Body of pancreas (tissue), 4 donors: ENCODE measurements around the gene PWP1. TPM values are rescaled to one million over a fixed set of nuclear protein-coding genes. Genes with fewer than 3 reads are reported as not detected.

Experiments
- ATAC-seq: fragments of 150-250 bp; one replicate; pipeline ENCODE4 v1.9.1; 2016
- DNase-seq, 4 donors: peaks; one replicate each; pipeline ENCODE4 v3.0.0-alpha.2; 2019
- H3K27ac ChIP-seq, 4 donors: fragments of 200-600 bp; sonication (generic); 1 replicate in 3 of 4; 2 replicates in 1 of 4; pipeline versions ENCODE4 v1.5.1 to v1.6.1; 2016 to 2019; ENCODE audit warnings: mild to moderate bottlenecking in 1 of 4, mixed read lengths in 1 of 4, moderate library complexity in 1 of 4
- H3K27me3 ChIP-seq, 2 donors: fragments of 200-600 bp; sonication (generic); one replicate each; pipeline ENCODE4 v1.6.0; 2016; ENCODE audit warnings: mild to moderate bottlenecking in 1 of 2
- H3K36me3 ChIP-seq, 2 donors: fragments of 200-600 bp; sonication (generic); replicated peaks in 1 of 2; 2 replicates each; pipeline ENCODE4 v1.5.1; 2016; ENCODE audit warnings: low read depth in 2 of 2; ENCODE audit not compliant: insufficient read depth in 1 of 2
- H3K4me1 ChIP-seq: fragments of 200-600 bp; sonication (generic); one replicate; pipeline ENCODE4 v1.6.0; 2016
- H3K4me3 ChIP-seq, 2 donors: fragments of 200-600 bp; sonication (generic); 1 replicate in 1 of 2; 2 replicates in 1 of 2; pipeline ENCODE4 v1.5.1; 2016 to 2019
- H3K9me3 ChIP-seq, 3 donors: fragments of 200-600 bp; sonication (generic); 1 replicate in 2 of 3; 2 replicates in 1 of 3; pipeline ENCODE4 v1.5.1; 2016
- CTCF ChIP-seq, 7 experiments: fragments of 450-650 bp in 4 of 7; fragments of 200-600 bp in 3 of 7; sonication (generic) in 3 of 7; IDR thresholded peaks; one replicate each; pipeline ENCODE4 v1.5.1; 2016 to 2019; ENCODE audit warnings: antibody characterized with exemption in 7 of 7
- POLR2A ChIP-seq, 3 donors: fragments of 450-650 bp; IDR thresholded peaks; one replicate each; pipeline ENCODE4 v1.6.1; 2016; ENCODE audit warnings: antibody characterized with exemption in 3 of 3, mild to moderate bottlenecking in 2 of 3
- WGBS, 2 donors: methylation state at CpG; one replicate each; pipeline ENCODE4 v1.1.5; 2017; 5-methylcytosine and 5-hydroxymethylcytosine counted together
- intact Hi-C: fragments of 100-400 bp; cut with DNase I; formaldehyde crosslinking; loops from one replicate; pipeline ENCODE4 v1.15.1; 2023
- total RNA-seq, 2 donors: library from RNA; depleted of rRNA; stranded (reverse); fragments of >200 nt; gene quantifications; one replicate each; pipeline ENCODE4 v1.1.0, GENCODE V29; 2016

The PWP1 gene
- total RNA-seq, 2 donors from 2014 or later, result 48.8 to 97.9 TPM

GRCh38 chr12:107670999-107671643 lies 14.5 kb upstream of the PWP1 start:
- TF ChIP-seq CTCF (IDR thresholded peaks at IDR 0.05) (peak; percentile 19 to 50 (median 38)), POLR2A (IDR thresholded peaks at IDR 0.05) (no peak)
- peak in 2 of 4 donors; percentile 24 to 42 for DNase-seq
- Histone ChIP-seq H3K4me1 (no peaks in the 10 kb centered on the region), H3K27ac (no peak overlapping the region), H3K27me3 (peaks cover 0 to 4% of the 10 kb centered on the region in 2 donors), H3K4me3 (no peak overlapping the region), H3K9me3 (no peaks in the 10 kb centered on the region), H3K36me3 (no peaks in the 10 kb centered on the region)
- intact Hi-C loops, result no loop called here
- WGBS, 2 donors, result 31 to 37% methylated on average over 10 of the region's 10 CpGs
- ATAC-seq, result peak; percentile 55

- DNase-seq, result no peak
- no peaks in the 10 kb centered on the region for H3K4me1 ChIP-seq
- H3K36me3 ChIP-seq, result no peaks in the 10 kb centered on the region
- no peak for ATAC-seq
- no peak overlapping the region for H3K4me3 ChIP-seq
- no peak overlapping the region for H3K27ac ChIP-seq
- WGBS, 2 donors, result 43 to 45% methylated on average over 6 of the region's 6 CpGs
- intact Hi-C loops, result loop anchor here (5.0 kb wide), 1 partner anchor 205 kb away; no protein-coding TSS in a partner anchor
- no peaks in the 10 kb centered on the region for H3K9me3 ChIP-seq
- H3K27me3 ChIP-seq, result no peaks in the 10 kb centered on the region
- TF ChIP-seq POLR2A (IDR thresholded peaks at IDR 0.05) (no peak), CTCF (IDR thresholded peaks at IDR 0.05) (no peak)
These were observed 7.9 kb upstream of the PWP1 start for GRCh38 chr12:107677671-107678070.

GRCh38 chr12:107679336-107679735 lies 6.3 kb upstream of the PWP1 start:
- 27 to 35% methylated on average over 6 of the region's 6 CpGs for WGBS, 2 donors

GRCh38 chr12:107681455-107681835 lies 4.2 kb upstream of the PWP1 start:
- no peak overlapping the region for H3K27ac ChIP-seq
- H3K9me3 ChIP-seq, result no peaks in the 10 kb centered on the region
- no peak for TF ChIP-seq CTCF (IDR thresholded peaks at IDR 0.05)
- no peak for TF ChIP-seq POLR2A (IDR thresholded peaks at IDR 0.05)
- H3K27me3 ChIP-seq, result no peaks in the 10 kb centered on the region
- WGBS, 2 donors, result 41 to 62% methylated on average over 3 to 5 of the region's 5 CpGs
- DNase-seq (no peak), ATAC-seq (no peak)
- no peak overlapping the region for H3K4me3 ChIP-seq
- peaks cover 10% of the 10 kb centered on the region for H3K4me1 ChIP-seq
- intact Hi-C loops, result no loop called here
- H3K36me3 ChIP-seq, result no peaks in the 10 kb centered on the region

More at GRCh38 chr12:107679336-107679735, 6.3 kb upstream of the PWP1 start:
- H3K36me3 ChIP-seq, result no peaks in the 10 kb centered on the region
- no peak overlapping the region for H3K4me3 ChIP-seq
- no peaks in the 10 kb centered on the region for H3K9me3 ChIP-seq
- H3K27ac ChIP-seq, result no peak overlapping the region
- no peaks in the 10 kb centered on the region for H3K27me3 ChIP-seq
- H3K4me1 ChIP-seq, result no peaks in the 10 kb centered on the region
- intact Hi-C loops, result loop anchor here (5.0 kb wide), 1 partner anchor 203 kb away; no protein-coding TSS in a partner anchor
- TF ChIP-seq POLR2A (IDR thresholded peaks at IDR 0.05) (no peak), CTCF (IDR thresholded peaks at IDR 0.05) (no peak)
- no peak for DNase-seq
- no peak for ATAC-seq
